GM23338 (cell line): ENCODE results near the gene CALCOCO1.

Experiments
- EZH2 ChIP-seq: fragments of 200-600 bp; sonication (generic); IDR thresholded peaks from one replicate; pipeline ENCODE4 v1.8.0; 2017; ENCODE audit warnings: antibody characterized with exemption, mild to moderate bottlenecking, low read depth; ENCODE audit not compliant: unreplicated experiment
- POLR2AphosphoS5 ChIP-seq: IDR thresholded peaks from 2 replicates; pipeline ENCODE4 v1.6.1; 2016; ENCODE audit warnings: antibody characterized with exemption, low read depth
- TF ChIP-seq, protein P1 (sequence below), 2 experiments: fragments of 200-600 bp in 1 of 2; sonication (generic) in 1 of 2; conservative IDR thresholded peaks; 2 replicates each; pipeline versions ENCODE4 v1.5.1 to v1.6.1; 2016 to 2017; ENCODE audit warnings: antibody characterized with exemption in 2 of 2, low read depth in 2 of 2, mild to moderate bottlenecking in 2 of 2, moderate library complexity in 1 of 2

DNA sequence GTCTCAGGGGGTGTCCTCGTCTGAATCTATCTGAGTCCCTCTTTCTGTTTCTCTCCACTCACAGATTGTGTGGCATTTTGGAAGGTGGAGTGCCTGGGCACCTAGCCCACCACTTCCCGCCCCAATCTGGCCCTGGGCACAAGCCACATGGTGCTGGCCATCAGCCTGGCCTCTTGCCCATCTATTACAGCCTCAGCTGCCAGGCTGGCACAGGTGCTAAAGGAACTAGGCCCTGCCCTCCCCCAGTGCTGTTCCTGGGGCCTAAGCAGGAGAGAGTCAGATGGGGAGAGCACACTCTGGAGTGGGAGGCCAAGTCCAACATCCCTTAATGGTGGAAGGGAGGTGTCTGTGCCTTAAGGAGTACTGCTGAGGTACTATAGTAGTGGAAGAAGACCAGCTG, 8.3 kb upstream of the CALCOCO1 start:
- TF ChIP-seq POLR2AphosphoS5 (no peak), EZH2 (no peak)
- TF ChIP-seq, protein P1, sequence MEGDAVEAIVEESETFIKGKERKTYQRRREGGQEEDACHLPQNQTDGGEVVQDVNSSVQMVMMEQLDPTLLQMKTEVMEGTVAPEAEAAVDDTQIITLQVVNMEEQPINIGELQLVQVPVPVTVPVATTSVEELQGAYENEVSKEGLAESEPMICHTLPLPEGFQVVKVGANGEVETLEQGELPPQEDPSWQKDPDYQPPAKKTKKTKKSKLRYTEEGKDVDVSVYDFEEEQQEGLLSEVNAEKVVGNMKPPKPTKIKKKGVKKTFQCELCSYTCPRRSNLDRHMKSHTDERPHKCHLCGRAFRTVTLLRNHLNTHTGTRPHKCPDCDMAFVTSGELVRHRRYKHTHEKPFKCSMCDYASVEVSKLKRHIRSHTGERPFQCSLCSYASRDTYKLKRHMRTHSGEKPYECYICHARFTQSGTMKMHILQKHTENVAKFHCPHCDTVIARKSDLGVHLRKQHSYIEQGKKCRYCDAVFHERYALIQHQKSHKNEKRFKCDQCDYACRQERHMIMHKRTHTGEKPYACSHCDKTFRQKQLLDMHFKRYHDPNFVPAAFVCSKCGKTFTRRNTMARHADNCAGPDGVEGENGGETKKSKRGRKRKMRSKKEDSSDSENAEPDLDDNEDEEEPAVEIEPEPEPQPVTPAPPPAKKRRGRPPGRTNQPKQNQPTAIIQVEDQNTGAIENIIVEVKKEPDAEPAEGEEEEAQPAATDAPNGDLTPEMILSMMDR (conservative IDR thresholded peaks at IDR 0.05; ENCODE audit: low read depth in 2 of 2): no peak
